PC-9 (cell line): Measurements from ENCODE around the gene SORCS2. TPM values are rescaled to one million over a fixed set of nuclear protein-coding genes. Genes with fewer than 3 reads are reported as not detected.

Source experiments
- BruUV-seq: library from RNA; stranded (reverse); fragments of 400-500 nt; replicated peaks from 2 replicates; lab custom pipeline; 2021; lab: Mats Ljungman, UMichigan
- CTCF ChIA-PET: fragments of 300-600 bp; sonication (Branson Sonifier 250); formaldehyde crosslinking; loops from one replicate; lab custom pipeline; 2022; ENCODE audit warnings: antibody characterized with exemption; lab: Charles Lee
- POLR2A ChIA-PET: fragments of 300-600 bp; sonication (Branson Sonifier 250); formaldehyde crosslinking; loops from one replicate; lab custom pipeline; 2022; ENCODE audit warnings: antibody characterized with exemption; ENCODE audit not compliant: unreplicated experiment; lab: Charles Lee
- DNase-seq, 2 experiments: peaks; one replicate each; pipeline versions ENCODE4 v3.0.0 to v3.0.0-alpha.2; 2015 to 2022; ENCODE audit warnings: mixed read lengths in 1 of 2
- H2AFZ ChIP-seq: fragments of 200-600 bp; sonication (generic); 2 replicates; pipeline ENCODE4 v1.8.1; 2017; ENCODE audit warnings: antibody characterized with exemption
- H3F3A ChIP-seq: fragments of 200-600 bp; sonication (generic); 2 replicates; pipeline ENCODE4 v1.8.1; 2017; ENCODE audit warnings: antibody characterized with exemption, mild to moderate bottlenecking, low read depth; ENCODE audit not compliant: insufficient read depth
- H3K27ac ChIP-seq: fragments of 200-600 bp; sonication (generic); 2 replicates; pipeline ENCODE4 v1.6.1; 2016; ENCODE audit warnings: mixed run types
- H3K27me3 ChIP-seq: fragments of 200-600 bp; sonication (generic); 2 replicates; pipeline ENCODE4 v1.6.1; 2016; ENCODE audit warnings: low read depth, mixed run types; ENCODE audit not compliant: insufficient read depth
- H3K36me3 ChIP-seq: fragments of 200-600 bp; sonication (generic); 2 replicates; pipeline ENCODE4 v1.6.1; 2016; ENCODE audit warnings: low read depth, mixed run types
- H3K4me1 ChIP-seq: fragments of 200-600 bp; sonication (generic); replicated peaks from 2 replicates; pipeline ENCODE4 v1.6.1; 2016; ENCODE audit warnings: mixed run types; ENCODE audit not compliant: insufficient read depth
- H3K4me2 ChIP-seq: fragments of 200-600 bp; sonication (generic); 2 replicates; pipeline ENCODE4 v1.6.1; 2017; ENCODE audit warnings: mixed run types
- H3K4me3 ChIP-seq: fragments of 200-600 bp; sonication (generic); 2 replicates; pipeline ENCODE4 v1.6.1; 2016; ENCODE audit warnings: mixed run types
- H3K79me2 ChIP-seq: fragments of 200-600 bp; sonication (generic); 2 replicates; pipeline ENCODE4 v1.6.1; 2017; ENCODE audit warnings: low read depth, mixed run types
- H3K9me2 ChIP-seq: fragments of 200-600 bp; sonication (generic); 2 replicates; pipeline ENCODE4 v1.8.1; 2017; ENCODE audit warnings: mild to moderate bottlenecking; ENCODE audit not compliant: insufficient read depth
- H3K9me3 ChIP-seq: fragments of 200-600 bp; sonication (generic); 2 replicates; pipeline ENCODE4 v1.8.1; 2016; ENCODE audit warnings: low read depth; ENCODE audit not compliant: insufficient read depth
- H4K20me1 ChIP-seq: fragments of 200-600 bp; sonication (generic); 2 replicates; pipeline ENCODE4 v1.8.1; 2017; ENCODE audit not compliant: insufficient read depth
- CTCF ChIP-seq: fragments of 200-600 bp; sonication (generic); conservative IDR thresholded peaks from 2 replicates; pipeline ENCODE4 v1.6.1; 2017; ENCODE audit warnings: mixed run types, antibody characterized with exemption, mild to moderate bottlenecking, moderate library complexity
- EZH2 ChIP-seq: fragments of 200-600 bp; sonication (generic); IDR thresholded peaks from 2 replicates; pipeline ENCODE4 v1.8.0; 2017; ENCODE audit warnings: antibody characterized with exemption, low read depth
- intact Hi-C: fragments of 100-400 bp; cut with micrococcal nuclease; formaldehyde crosslinking; loops from one replicate; pipeline ENCODE4 v1.10.0; 2022; ENCODE audit not compliant: unreplicated experiment
- total RNA-seq: library from RNA; stranded (reverse); gene quantifications from 2 replicates; pipeline ENCODE4 v1.2.3, GENCODE V29; 2021

Gene SORCS2
- total RNA-seq, 1 experiment from 2014 or later = 25.8 TPM

- no peak overlapping the region for H3K27ac ChIP-seq
- H3K4me3 ChIP-seq = no peak overlapping the region
- intact Hi-C loops = loop anchor here (2.0 to 5.0 kb wide), 2 partner anchors 220 to 235 kb away; no protein-coding TSS in a partner anchor
- no TSS peak for BruUV-seq
- POLR2A ChIA-PET = interaction anchor here (0.6 kb wide), 1 partner anchor 97 kb away, joined by 10 read pairs; no protein-coding TSS in a partner anchor
- peaks cover 27% of the 10 kb centered on the region for H3K4me1 ChIP-seq
- peaks cover 2% of the 10 kb centered on the region; the same call in 1 of the 2 replicates for H4K20me1 ChIP-seq
- H2AFZ ChIP-seq = no peak overlapping the region
- DNase-seq = peak; percentile 42 to 51
- no peaks in the 10 kb centered on the region for H3K9me2 ChIP-seq
- TF ChIP-seq CTCF = no peak
- TF ChIP-seq EZH2 = no peak
- H3K4me2 ChIP-seq = no peak overlapping the region
- peaks cover 7% of the 10 kb centered on the region; the same call in 1 of the 2 replicates for H3F3A ChIP-seq
- H3K36me3 ChIP-seq = no peaks in the 10 kb centered on the region
- no peaks in the 10 kb centered on the region for H3K9me3 ChIP-seq
- H3K27me3 ChIP-seq = no peaks in the 10 kb centered on the region
- H3K79me2 ChIP-seq = no peaks in the 10 kb centered on the region
- CTCF ChIA-PET = no interaction called here
Measured at GRCh38 chr4:7431696-7432530, 239.6 kb downstream of the SORCS2 start.

- intact Hi-C loops = loop anchor here (5.0 kb wide), 1 partner anchor 220 kb away; no protein-coding TSS in a partner anchor
- H2AFZ ChIP-seq = no peak overlapping the region
- H3K4me2 ChIP-seq = no peak overlapping the region
- H3K4me1 ChIP-seq = peaks cover 27% of the 10 kb centered on the region
- H3K9me3 ChIP-seq = no peaks in the 10 kb centered on the region
- CTCF ChIA-PET = no interaction called here
- H3K36me3 ChIP-seq = no peaks in the 10 kb centered on the region
- POLR2A ChIA-PET = no interaction called here
- no TSS peak for BruUV-seq
- no peaks in the 10 kb centered on the region for H3K27me3 ChIP-seq
- H3K4me3 ChIP-seq = no peak overlapping the region
- DNase-seq = no peak
- H3K79me2 ChIP-seq = no peaks in the 10 kb centered on the region
- H3F3A ChIP-seq = peaks cover 7% of the 10 kb centered on the region; the same call in 1 of the 2 replicates
- TF ChIP-seq CTCF (no peak), EZH2 (no peak)
- H3K27ac ChIP-seq = no peak overlapping the region
- no peaks in the 10 kb centered on the region for H3K9me2 ChIP-seq
- peaks cover 2% of the 10 kb centered on the region; the same call in 1 of the 2 replicates for H4K20me1 ChIP-seq
Measured at GRCh38 chr4:7432531-7433375, 240.4 kb downstream of the SORCS2 start.
